Measurements from ENCODE around the gene PGPEP1.
A peak's percentile ranks its signal among the peaks of the same experiment; 100 is the strongest.
"Not testable (repeated sequence)": the region's sequence is repeated elsewhere in the genome, so short reads cannot be mapped to it uniquely, and the experiment has no call there.

The PGPEP1 gene

GRCh38 chr19:18368504-18369222 is 28.3 kb downstream of the PGPEP1 start:
- DNase-seq, result no peak

GRCh38 chr19:18373407-18373891 is 33.1 kb downstream of the PGPEP1 start:
- DNase-seq, result no peak

- peak; percentile 58 for DNase-seq
Measured at GRCh38 chr19:18373892-18374629, 33.7 kb downstream of the PGPEP1 start.

GRCh38 chr19:18377026-18377425 is 36.6 kb downstream of the PGPEP1 start:
- no peak for DNase-seq

GRCh38 chr19:18379803-18380747 is 39.7 kb downstream of the PGPEP1 start:
- no peak for DNase-seq

GRCh38 chr19:18380843-18381242 is 40.4 kb downstream of the PGPEP1 start:
- no peak for DNase-seq

- not testable (repeated sequence) for DNase-seq
Measured at GRCh38 chr19:18383622-18384021, 43.2 kb downstream of the PGPEP1 start.

- DNase-seq, result no peak
Measured at GRCh38 chr19:18384775-18385174, 44.4 kb downstream of the PGPEP1 start.

- DNase-seq, result no peak
Measured at GRCh38 chr19:18385359-18385674, 44.9 kb downstream of the PGPEP1 start.

- DNase-seq, result peak; percentile 54
Measured at GRCh38 chr19:18385675-18386542, 45.5 kb downstream of the PGPEP1 start, which contains the start of gene GDF15. Gene GDF15 (plus strand): TSS chr19:18386158. CDS start chr19:18386190, 32 bp downstream.

GRCh38 chr19:18386543-18387271 is 46.3 kb downstream of the PGPEP1 start:
- no peak for DNase-seq

GRCh38 chr19:18388100-18388959 is 47.9 kb downstream of the PGPEP1 start:
- peak; percentile 86 for DNase-seq

GRCh38 chr19:18388960-18389725 is 48.7 kb downstream of the PGPEP1 start:
- no peak for DNase-seq

- DNase-seq, result no peak
Measured at GRCh38 chr19:18389726-18390064, 49.3 kb downstream of the PGPEP1 start.

GRCh38 chr19:18390065-18390907 is 49.9 kb downstream of the PGPEP1 start:
- no peak for DNase-seq

GRCh38 chr19:18391509-18392075 is 51.2 kb downstream of the PGPEP1 start:
- no peak for DNase-seq

GRCh38 chr19:18392417-18392816 is 52.0 kb downstream of the PGPEP1 start:
- no peak for DNase-seq

- DNase-seq, result no peak
Measured at GRCh38 chr19:18392926-18393325, 52.5 kb downstream of the PGPEP1 start.

All from activated CD4-positive, alpha-beta T cell treated with anti-CD3 and anti-CD28 coated beads for 48 hours (primary cell).